Measurements from ENCODE around the gene PNKP. TPM values are rescaled to one million over a fixed set of nuclear protein-coding genes. Genes with fewer than 3 reads are reported as not detected.

PNKP gene
- total and polyA plus RNA-seq, 2 of the 8 experiments (the other 6 are each of a cell fraction or from before 2014, with no cell fraction given) = 45.8 to 105 TPM

DNA sequence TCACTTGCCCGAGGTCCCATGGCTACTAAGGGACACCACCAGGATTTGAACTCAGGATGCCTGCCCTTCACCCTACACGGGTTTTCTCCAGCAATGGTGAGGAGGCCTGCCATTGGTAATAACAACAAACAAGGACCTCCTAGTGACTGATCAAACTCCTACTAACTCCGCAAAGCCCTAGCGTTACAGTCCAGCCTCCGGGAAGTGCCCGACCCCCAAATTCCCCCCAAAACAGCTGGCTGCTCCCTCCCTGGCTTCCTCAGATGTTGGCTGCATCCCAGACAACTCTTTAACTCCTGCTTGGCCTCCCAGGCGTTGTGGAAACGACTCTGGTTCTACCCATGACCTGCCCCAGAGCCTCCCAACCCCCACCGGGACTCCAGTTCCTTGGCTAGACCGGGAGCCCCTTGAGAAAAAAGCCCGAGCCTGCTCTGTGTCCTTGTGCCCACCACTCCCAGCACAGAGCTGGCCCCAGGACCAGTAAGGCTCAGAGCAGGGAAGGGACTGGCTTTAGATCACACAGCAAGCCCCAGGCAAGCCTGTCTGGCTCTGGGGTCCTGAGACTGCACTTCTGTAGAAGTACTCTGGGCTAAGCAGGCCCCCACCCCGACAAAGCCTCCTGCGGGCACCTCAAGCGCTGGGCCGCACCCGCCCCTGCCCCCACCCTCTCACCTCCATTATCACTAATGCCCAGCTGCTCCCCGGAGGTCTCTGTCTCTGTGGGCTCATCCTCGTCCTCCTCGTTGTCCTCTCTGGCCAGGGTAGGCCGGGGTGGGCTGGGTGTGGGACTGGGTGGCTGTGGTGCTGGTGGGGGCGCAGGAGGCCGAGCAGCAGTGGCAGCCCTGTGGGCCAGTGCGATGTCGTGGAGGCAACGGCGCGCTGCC, 5.1 kb upstream of the PNKP start:
- no peaks in the 10 kb centered on the region for H3K27me3 ChIP-seq (replicated peaks in 1 of 4; ENCODE audit: control insufficient read depth in 3 of 4, extremely low read depth in 1 of 4, insufficient read depth in 3 of 4, low read length in 3 of 4)
- peaks cover 0 to 8% (median 6%) of the 10 kb centered on the region in 4 experiments; a peak in 5 of 7 replicates for H3K4me1 ChIP-seq (replicated peaks in 1 of 4; ENCODE audit: control insufficient read depth in 3 of 4, insufficient read depth in 4 of 4, low read length in 3 of 4)
- no peak overlapping the region for H3K56ac ChIP-seq (replicated peaks; ENCODE audit: insufficient read length, low read depth, low read length)
- peaks cover 12% of the 10 kb centered on the region for H3K79me1 ChIP-seq (ENCODE audit: low read depth, low read length)
- H3K27ac ChIP-seq (ENCODE audit: low read depth, low read length) = no peak overlapping the region
- no peak overlapping the region for H2AFZ ChIP-seq (ENCODE audit: low read length)
- no peaks in the 10 kb centered on the region for H4K20me1 ChIP-seq (replicated peaks in 1 of 2; ENCODE audit: control insufficient read depth in 1 of 2, insufficient read depth in 2 of 2, low read length in 2 of 2)
- H3K23ac ChIP-seq (ENCODE audit: insufficient read length) = no peak overlapping the region
- H2BK20ac ChIP-seq (ENCODE audit: low read length) = no peak overlapping the region
- no peak overlapping the region for H3K18ac ChIP-seq (ENCODE audit: extremely low read depth, low read length)
- FAIRE-seq = no peak
- no peak overlapping the region for H2BK12ac ChIP-seq (ENCODE audit: low read depth, low read length)
- no peak overlapping the region for H3K4me3 ChIP-seq (ENCODE audit: extremely low read depth in 1 of 4, insufficient read depth in 2 of 4, low read depth in 3 of 4, low read length in 4 of 4)
- H3K23me2 ChIP-seq (ENCODE audit: low read depth, low read length) = peaks cover 18% of the 10 kb centered on the region
- H2BK5ac ChIP-seq (ENCODE audit: low read depth, low read length) = no peak overlapping the region
- H4K5ac ChIP-seq (ENCODE audit: insufficient read length, low read depth, low read length) = no peak overlapping the region
- no peak overlapping the region for H2BK15ac ChIP-seq (ENCODE audit: low read length)
- no peak overlapping the region for H4K91ac ChIP-seq (replicated peaks; ENCODE audit: insufficient read length, low read length)
- ChIA-PET POLR2A (ENCODE audit: partially characterized antibody) (interaction anchor here (1.0 to 12.4 kb wide), 4 partner anchors 9 to 19 kb away, joined by 3 to 247 read pairs (median 5); partner anchors contain the start of gene PTOV1), CTCF (ENCODE audit: partially characterized antibody) (interaction anchor here (1.3 kb wide), 1 partner anchor 80 kb away, joined by 3 read pairs; no protein-coding TSS in a partner anchor)
- no peak overlapping the region for H2AK5ac ChIP-seq (ENCODE audit: low read depth, low read length)
- no peak overlapping the region for H2BK120ac ChIP-seq (replicated peaks; ENCODE audit: low read depth, low read length)
- no peak overlapping the region for H3K4me2 ChIP-seq (ENCODE audit: insufficient read depth in 1 of 2, low read depth in 2 of 2, low read length in 2 of 2)
- no peak overlapping the region for H4K8ac ChIP-seq (ENCODE audit: extremely low read depth, insufficient read depth, low read length)
- H3K36me3 ChIP-seq (ENCODE audit: control insufficient read depth in 2 of 4, insufficient read depth in 4 of 4, low read length in 3 of 4) = no peaks in the 10 kb centered on the region; a peak in 1 of 8 replicates
- peaks cover 0 to 18% of the 10 kb centered on the region in 2 experiments; a peak in 2 of 4 replicates for H3K79me2 ChIP-seq (ENCODE audit: control insufficient read depth in 1 of 2, insufficient read depth in 2 of 2, low read length in 2 of 2)
- no peak overlapping the region for H3K14ac ChIP-seq (ENCODE audit: insufficient read length)
- H3K9ac ChIP-seq (replicated peaks in 1 of 4; ENCODE audit: extremely low read depth in 1 of 4, low read depth in 3 of 4, low read length in 3 of 4) = no peak overlapping the region
- 87% methylated on average over 14 of the region's 27 CpGs; no CpG with 5 or more reads in 1 of the 2 experiments for WGBS, 2 experiments (ENCODE audit: extremely low coverage in 1 of 2, insufficient coverage in 1 of 2, insufficient read length in 1 of 2, insufficient replicate concordance in 2 of 2, low coverage in 1 of 2, low lambda C conversion rate in 2 of 2, missing lambda C conversion rate in 1 of 2)
- no peaks in the 10 kb centered on the region for H3K9me3 ChIP-seq (ENCODE audit: insufficient read depth in 2 of 2, low read depth in 1 of 2, low read length in 1 of 2)
- H3K4ac ChIP-seq (replicated peaks; ENCODE audit: insufficient read length, low read depth, low read length) = no peak overlapping the region
- DNase-seq (ENCODE audit: low read depth in 1 of 2, low spot score in 2 of 2) = no peak
- TF ChIP-seq, protein P1, sequence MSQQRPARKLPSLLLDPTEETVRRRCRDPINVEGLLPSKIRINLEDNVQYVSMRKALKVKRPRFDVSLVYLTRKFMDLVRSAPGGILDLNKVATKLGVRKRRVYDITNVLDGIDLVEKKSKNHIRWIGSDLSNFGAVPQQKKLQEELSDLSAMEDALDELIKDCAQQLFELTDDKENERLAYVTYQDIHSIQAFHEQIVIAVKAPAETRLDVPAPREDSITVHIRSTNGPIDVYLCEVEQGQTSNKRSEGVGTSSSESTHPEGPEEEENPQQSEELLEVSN (IDR thresholded peaks at IDR 0.05) = no peak
- no peak for TF ChIP-seq JUND (IDR thresholded peaks at IDR 0.05; ENCODE audit: low read length)
- TF ChIP-seq RAD21 (IDR thresholded peaks at IDR 0.05 in 1 of 2, conservative IDR thresholded peaks at IDR 0.05 in 1 of 2; ENCODE audit: low read depth in 2 of 2, low read length in 2 of 2) = no peak
- no peak for TF ChIP-seq GABPA (IDR thresholded peaks at IDR 0.05; ENCODE audit: borderline replicate concordance, insufficient read depth, low read length)
- no peak for TF ChIP-seq CREB1 (IDR thresholded peaks at IDR 0.05)
- no peak for TF ChIP-seq NRF1 (IDR thresholded peaks at IDR 0.05; ENCODE audit: low read depth, low read length)
- no peak for TF ChIP-seq EZH2 (IDR thresholded peaks at IDR 0.05; ENCODE audit: low read depth, low read length, severe bottlenecking)
- no peak for TF ChIP-seq TAF1 (IDR thresholded peaks at IDR 0.05; ENCODE audit: low read depth, low read length)
- no peak for TF ChIP-seq PHF8 (conservative IDR thresholded peaks at IDR 0.05; ENCODE audit: low read depth, low read length)
- no peak for TF ChIP-seq SIN3A (conservative IDR thresholded peaks at IDR 0.05 in 1 of 2, IDR thresholded peaks at IDR 0.05 in 1 of 2; ENCODE audit: low read depth in 1 of 2, low read length in 2 of 2)

Measured in H1 (cell line).